ENCODE measurements around the gene LRRFIP2. TPM values are rescaled to one million over a fixed set of nuclear protein-coding genes. Genes with fewer than 3 reads are reported as not detected.
"Not testable (repeated sequence)": the region's sequence is repeated elsewhere in the genome, so short reads cannot be mapped to it uniquely, and the experiment has no call there.

Gene LRRFIP2
- total RNA-seq, 1 donor from 2014 or later, result 40.0 TPM

- Mint-ChIP-seq H3K9me3 (ENCODE audit: unreplicated experiment) (no peaks in the 10 kb centered on the region), H3K4me3 (ENCODE audit: unreplicated experiment) (no peak overlapping the region)
Measured at GRCh38 chr3:37210230-37210629, 35.8 kb upstream of the LRRFIP2 start.

GRCh38 chr3:37208576-37208975 is 34.2 kb upstream of the LRRFIP2 start:
- not testable (repeated sequence) for H3K4me3 Mint-ChIP-seq (ENCODE audit: unreplicated experiment); DNase-seq (ENCODE audit: low spot score); H3K27me3 Mint-ChIP-seq (ENCODE audit: unreplicated experiment); H3K36me3 Mint-ChIP-seq (ENCODE audit: low read depth, unreplicated experiment); H3K9me3 Mint-ChIP-seq (ENCODE audit: unreplicated experiment); H3K27ac Mint-ChIP-seq (ENCODE audit: unreplicated experiment); H3K4me1 Mint-ChIP-seq (ENCODE audit: unreplicated experiment)

More at GRCh38 chr3:37210230-37210629, 35.8 kb upstream of the LRRFIP2 start:
- no peaks in the 10 kb centered on the region for H3K36me3 Mint-ChIP-seq (ENCODE audit: low read depth, unreplicated experiment)
- DNase-seq (ENCODE audit: low spot score), result no peak
- H3K4me1 Mint-ChIP-seq (ENCODE audit: unreplicated experiment), result no peaks in the 10 kb centered on the region
- H3K27ac Mint-ChIP-seq (ENCODE audit: unreplicated experiment), result no peak overlapping the region
- H3K27me3 Mint-ChIP-seq (ENCODE audit: unreplicated experiment), result no peaks in the 10 kb centered on the region
- TF ChIP-seq, protein P1, sequence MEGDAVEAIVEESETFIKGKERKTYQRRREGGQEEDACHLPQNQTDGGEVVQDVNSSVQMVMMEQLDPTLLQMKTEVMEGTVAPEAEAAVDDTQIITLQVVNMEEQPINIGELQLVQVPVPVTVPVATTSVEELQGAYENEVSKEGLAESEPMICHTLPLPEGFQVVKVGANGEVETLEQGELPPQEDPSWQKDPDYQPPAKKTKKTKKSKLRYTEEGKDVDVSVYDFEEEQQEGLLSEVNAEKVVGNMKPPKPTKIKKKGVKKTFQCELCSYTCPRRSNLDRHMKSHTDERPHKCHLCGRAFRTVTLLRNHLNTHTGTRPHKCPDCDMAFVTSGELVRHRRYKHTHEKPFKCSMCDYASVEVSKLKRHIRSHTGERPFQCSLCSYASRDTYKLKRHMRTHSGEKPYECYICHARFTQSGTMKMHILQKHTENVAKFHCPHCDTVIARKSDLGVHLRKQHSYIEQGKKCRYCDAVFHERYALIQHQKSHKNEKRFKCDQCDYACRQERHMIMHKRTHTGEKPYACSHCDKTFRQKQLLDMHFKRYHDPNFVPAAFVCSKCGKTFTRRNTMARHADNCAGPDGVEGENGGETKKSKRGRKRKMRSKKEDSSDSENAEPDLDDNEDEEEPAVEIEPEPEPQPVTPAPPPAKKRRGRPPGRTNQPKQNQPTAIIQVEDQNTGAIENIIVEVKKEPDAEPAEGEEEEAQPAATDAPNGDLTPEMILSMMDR (IDR thresholded peaks at IDR 0.05; ENCODE audit: unreplicated experiment), result no peak

- H3K9me3 Mint-ChIP-seq (ENCODE audit: unreplicated experiment); H3K27me3 Mint-ChIP-seq (ENCODE audit: unreplicated experiment); H3K4me3 Mint-ChIP-seq (ENCODE audit: unreplicated experiment): not testable (repeated sequence)
Measured at GRCh38 chr3:37208008-37208407, 33.6 kb upstream of the LRRFIP2 start.

GRCh38 chr3:37206041-37206440 is 31.7 kb upstream of the LRRFIP2 start:
- H3K4me1 Mint-ChIP-seq (ENCODE audit: unreplicated experiment); H3K4me3 Mint-ChIP-seq (ENCODE audit: unreplicated experiment); DNase-seq (ENCODE audit: low spot score); H3K36me3 Mint-ChIP-seq (ENCODE audit: low read depth, unreplicated experiment); H3K9me3 Mint-ChIP-seq (ENCODE audit: unreplicated experiment); H3K27me3 Mint-ChIP-seq (ENCODE audit: unreplicated experiment); H3K27ac Mint-ChIP-seq (ENCODE audit: unreplicated experiment): not testable (repeated sequence)

More at GRCh38 chr3:37208008-37208407, 33.6 kb upstream of the LRRFIP2 start:
- not testable (repeated sequence) for H3K4me1 Mint-ChIP-seq (ENCODE audit: unreplicated experiment); H3K27ac Mint-ChIP-seq (ENCODE audit: unreplicated experiment); DNase-seq (ENCODE audit: low spot score); H3K36me3 Mint-ChIP-seq (ENCODE audit: low read depth, unreplicated experiment)

DNA sequence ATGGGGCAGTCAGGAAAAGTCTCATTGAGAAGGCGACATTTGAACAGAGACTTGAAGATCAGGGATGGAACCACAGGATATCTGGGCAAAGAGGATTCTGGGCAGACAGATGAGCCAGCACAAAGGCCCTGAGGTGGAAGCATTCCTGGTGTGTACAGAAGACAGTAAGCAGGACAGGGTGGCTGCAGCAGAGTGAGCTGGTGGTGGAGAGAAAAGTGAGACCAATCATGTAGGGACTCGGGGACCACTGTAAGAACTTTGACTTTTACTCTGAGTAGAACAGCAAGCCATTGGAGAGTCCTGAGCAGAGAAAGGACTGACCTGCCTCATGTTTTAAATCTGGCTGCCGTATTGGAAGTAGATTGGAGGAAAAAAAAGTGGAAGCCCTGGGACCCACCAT is 29.9 kb upstream of the LRRFIP2 start:
- Mint-ChIP-seq H3K9me3 (ENCODE audit: unreplicated experiment) (no peaks in the 10 kb centered on the region), H3K4me1 (ENCODE audit: unreplicated experiment) (no peaks in the 10 kb centered on the region), H3K27me3 (ENCODE audit: unreplicated experiment) (no peaks in the 10 kb centered on the region), H3K27ac (ENCODE audit: unreplicated experiment) (no peak overlapping the region), H3K4me3 (ENCODE audit: unreplicated experiment) (no peak overlapping the region), H3K36me3 (ENCODE audit: low read depth, unreplicated experiment) (no peaks in the 10 kb centered on the region)
- no peak for DNase-seq (ENCODE audit: low spot score)
- TF ChIP-seq, protein P1 (IDR thresholded peaks at IDR 0.05; ENCODE audit: unreplicated experiment), result no peak

DNA sequence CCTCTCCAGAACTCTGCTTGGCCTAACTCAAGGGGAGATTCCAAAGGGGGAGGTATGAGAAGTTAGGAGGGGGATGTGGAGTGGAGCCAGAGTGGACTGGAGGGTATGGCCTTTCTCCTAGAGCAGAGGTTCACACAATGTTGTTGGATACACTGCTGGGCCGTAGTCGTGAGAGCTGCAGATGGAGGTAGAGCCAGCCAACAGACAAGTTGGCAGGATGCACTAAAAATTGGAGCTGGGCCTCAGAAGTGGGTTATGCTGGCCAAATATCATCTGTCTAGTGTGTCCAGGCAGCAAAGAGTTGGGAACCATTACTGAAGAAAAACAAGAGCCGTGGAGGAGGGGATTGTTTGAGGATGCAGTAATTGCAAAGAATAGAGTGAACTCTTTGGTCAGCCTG is 27.7 kb upstream of the LRRFIP2 start:
- Mint-ChIP-seq H3K36me3 (ENCODE audit: low read depth, unreplicated experiment) (no peaks in the 10 kb centered on the region), H3K9me3 (ENCODE audit: unreplicated experiment) (no peaks in the 10 kb centered on the region), H3K27ac (ENCODE audit: unreplicated experiment) (no peak overlapping the region), H3K4me1 (ENCODE audit: unreplicated experiment) (no peaks in the 10 kb centered on the region), H3K27me3 (ENCODE audit: unreplicated experiment) (peaks cover 1% of the 10 kb centered on the region), H3K4me3 (ENCODE audit: unreplicated experiment) (no peak overlapping the region)
- no peak for DNase-seq (ENCODE audit: low spot score)
- TF ChIP-seq, protein P1 (IDR thresholded peaks at IDR 0.05; ENCODE audit: unreplicated experiment), result no peak
